GM18873 (cell line): ENCODE measurements around the gene CTNS.

Experiments used
- ATAC-seq: cut with Tn5 transposase; IDR thresholded peaks from one replicate; pipeline ENCODE4 v1.9.1; 2021; ENCODE audit warnings: mild to moderate bottlenecking, moderate library complexity, moderate number of reproducible peaks; ENCODE audit not compliant: unreplicated experiment, low FRiP score

CTNS gene

DNA sequence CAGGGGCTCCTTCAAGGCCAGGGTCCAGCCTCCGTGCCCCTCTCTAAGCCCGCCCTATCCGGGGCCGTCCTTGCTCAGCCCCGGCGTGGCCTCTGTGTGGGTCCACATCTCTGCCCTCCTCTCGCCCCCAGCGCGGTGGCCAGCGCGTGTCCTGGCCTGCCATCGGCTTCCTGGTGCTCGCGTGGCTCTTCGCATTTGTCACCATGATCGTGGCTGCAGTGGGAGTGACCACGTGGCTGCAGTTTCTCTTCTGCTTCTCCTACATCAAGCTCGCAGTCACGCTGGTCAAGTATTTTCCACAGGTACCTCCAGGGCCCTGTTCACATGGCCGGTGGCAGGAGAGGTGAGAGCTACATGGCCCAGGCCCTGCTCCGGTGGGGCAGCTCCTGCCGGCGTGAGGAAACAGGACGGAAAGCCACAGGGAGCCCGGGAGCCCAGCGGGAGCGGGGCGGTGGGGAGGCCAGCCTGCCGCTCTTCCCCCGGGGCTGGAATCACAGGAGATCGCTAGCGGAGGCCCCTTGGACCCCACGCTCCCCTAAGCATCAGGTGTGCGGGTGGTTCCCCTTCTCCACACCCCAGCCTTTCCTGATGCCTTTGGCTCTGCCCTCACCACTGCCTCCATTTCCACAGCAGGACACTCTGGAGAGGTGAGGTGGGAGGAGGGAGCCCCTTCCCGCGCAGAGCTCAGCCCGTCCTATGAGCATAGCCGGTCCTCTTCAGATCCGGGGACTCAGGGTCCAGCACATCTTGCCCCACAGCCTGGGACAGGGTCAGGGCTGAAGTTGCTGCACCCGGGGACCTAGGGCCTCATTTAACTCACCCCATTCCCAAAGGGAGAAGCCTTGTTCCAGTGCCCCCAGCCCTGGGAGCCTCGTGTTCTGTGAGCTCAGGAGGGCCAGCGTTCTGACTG lies 21.6 kb downstream of the CTNS start:
- no peak for ATAC-seq

GRCh38 chr17:3658784-3659449 lies 22.4 kb downstream of the CTNS start:
- no peak for ATAC-seq

- no peak for ATAC-seq
Observed at GRCh38 chr17:3659541-3660111, 23.1 kb downstream of the CTNS start.

DNA sequence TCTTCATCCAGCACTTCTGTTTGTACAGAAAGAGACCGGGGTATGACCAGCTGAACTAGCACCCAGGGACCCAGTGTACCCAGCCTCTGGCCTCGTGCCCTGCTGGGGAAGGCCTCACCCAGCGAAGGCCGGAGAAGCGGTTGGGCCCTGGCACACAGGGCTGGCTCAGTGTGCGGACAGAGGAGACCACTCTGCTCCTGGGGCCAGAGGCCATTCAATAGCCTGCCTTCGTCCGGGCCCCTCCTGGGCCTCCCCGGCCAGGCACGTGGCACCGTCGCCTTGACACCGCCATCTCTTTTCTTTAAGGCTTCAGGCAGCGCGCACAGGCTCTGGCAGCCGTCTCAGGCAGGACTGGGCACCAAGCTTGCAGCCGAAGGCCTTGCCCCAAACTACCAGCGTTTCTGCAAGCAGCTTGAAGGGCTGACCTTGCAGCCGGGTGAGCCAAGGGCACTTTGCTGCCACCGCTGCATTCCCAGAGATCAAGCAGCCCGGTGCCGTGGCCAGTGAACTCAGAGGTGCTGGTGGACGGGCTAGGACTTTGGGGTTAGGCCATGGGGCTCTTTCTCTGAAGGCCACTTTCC lies 23.8 kb downstream of the CTNS start:
- no peak for ATAC-seq

DNA sequence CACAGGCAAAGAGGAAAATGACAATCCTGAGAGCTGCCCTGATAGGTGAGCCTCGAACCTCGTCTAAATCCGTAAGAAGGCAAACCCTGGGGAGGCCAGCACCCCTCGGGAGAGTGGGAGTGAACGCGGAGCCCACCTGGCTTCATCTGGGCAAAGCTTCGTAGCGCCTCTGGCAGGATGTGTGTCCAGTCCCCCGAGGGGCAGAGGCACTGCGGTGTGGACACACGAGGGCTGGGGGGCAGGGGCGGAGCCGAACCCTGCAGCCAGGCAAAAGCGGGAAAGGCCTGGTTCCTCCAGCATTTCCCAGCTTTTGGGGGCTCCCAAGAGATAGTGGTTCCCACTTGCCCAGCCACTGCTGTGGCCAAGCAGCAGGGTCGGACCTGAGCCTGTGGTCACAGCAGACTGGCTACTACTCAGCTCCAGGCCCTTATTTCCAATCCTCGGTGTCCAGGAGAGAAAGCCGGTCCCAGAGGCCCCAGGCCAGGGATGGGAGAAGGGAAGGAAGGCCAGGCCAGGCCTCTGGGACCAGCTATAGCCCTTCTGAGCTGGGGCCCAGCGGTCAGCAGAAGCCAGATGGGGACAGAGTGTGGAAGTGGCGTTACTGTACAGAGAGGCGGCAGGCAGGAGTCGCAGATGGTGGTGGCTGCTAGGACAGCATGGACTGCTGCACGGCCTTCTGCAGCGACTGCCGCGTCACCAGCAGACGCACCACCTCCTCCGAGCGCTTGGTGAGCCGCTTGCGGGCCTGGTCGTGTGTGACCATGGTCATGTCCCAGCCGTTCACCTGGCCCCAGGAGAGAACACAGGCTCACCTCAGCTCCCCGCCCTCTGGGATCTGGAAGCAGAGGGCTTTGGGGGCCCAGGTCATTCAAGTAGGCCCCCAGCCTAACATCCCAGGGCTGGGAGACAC lies 26.8 kb downstream of the CTNS start:
- no peak for ATAC-seq

GRCh38 chr17:3665834-3666233 lies 29.3 kb downstream of the CTNS start:
- ATAC-seq, result no peak

- no peak for ATAC-seq
Observed at GRCh38 chr17:3666516-3666915, 30.0 kb downstream of the CTNS start.

DNA sequence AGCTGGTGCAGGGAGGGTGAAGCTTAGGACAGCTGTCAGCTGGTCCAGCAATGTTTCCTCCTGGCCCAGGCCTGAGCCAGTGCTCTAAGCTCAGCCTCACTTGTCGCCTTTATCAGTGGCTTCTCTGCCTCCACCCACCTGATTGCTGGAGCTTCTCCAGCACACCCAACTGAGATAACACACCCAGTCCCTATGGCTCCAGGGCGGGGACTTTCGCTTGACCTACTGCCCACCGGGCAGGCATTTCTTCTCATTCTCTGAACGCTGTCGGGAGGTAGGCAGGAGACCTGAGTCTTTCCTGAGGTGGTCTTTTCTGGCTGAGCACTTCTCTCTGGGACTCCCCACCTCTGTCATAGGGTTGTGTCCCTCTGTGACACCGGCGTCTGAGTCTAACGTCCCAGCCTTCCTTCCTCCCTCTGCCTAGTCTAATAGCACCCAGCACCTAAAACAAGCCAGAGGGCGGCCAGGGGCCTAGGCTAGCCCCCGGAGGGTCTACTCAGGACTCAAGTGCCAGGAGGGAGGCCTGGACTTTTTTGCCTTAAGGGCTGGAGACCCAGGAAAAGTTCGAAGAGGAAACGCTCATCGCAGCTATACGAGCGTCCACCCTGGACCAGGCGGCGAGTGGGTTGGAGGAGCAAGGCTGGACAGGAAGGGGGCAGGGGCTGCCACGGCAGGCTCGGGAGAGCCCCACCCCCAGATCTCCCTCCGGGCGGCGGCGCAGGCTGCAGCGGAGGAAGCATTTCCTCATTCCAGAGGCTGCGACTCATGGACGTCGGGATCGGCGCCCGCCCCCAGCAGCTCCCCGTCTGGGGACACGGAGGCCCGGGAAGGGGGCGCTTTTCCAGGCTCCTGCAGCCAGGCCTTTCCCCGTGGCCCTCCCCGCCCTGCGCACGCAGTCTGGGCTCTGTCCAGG lies 31.1 kb downstream of the CTNS start:
- ATAC-seq, result peak; percentile 6

DNA sequence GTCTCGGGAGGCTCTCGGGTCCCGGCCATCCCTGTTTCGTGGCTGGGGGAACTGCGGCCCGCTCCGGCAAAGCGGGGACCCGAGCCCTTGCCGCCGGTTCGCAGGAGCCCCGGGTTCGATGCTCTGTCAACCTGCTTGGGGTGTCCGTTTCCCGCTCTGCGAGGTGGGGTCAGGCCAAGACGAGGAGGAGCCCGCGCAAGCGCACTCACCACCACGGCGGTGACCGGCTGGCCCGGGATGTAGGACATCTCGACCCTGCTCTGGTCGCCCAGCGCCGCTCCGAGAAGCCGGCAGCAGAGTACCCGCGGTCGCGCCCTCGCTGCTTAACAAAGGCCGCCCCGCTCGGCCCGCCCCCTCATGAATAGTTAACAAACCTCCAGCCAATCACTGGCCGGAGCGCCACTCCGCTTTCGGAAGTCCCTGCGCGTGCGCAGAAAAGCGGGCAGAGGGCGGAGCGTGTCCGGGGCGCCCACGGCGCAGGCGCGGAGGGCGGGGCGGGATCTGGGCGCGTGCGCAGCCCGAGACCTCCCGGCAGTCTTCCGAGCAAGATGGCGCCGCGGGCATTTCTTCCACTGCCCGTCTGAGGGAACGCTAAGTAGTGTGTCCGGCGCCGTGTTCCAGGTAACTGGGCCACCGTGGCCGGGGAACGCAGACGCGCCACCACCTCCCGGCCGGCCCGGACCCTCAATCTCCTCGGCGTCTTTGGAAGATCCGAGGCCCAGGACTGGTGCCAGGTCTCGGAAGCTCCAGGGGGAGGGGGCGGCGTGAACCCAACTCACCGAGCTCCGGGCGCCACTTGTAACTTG lies 31.9 kb downstream of the CTNS start, which contains the start of the genes EMC6 and TAX1BP3:
Gene EMC6 (plus strand): TSS at position 534 of the 806 bp plus-strand sequence. CDS start 335 bp downstream, outside the sequence.
Gene TAX1BP3 (minus strand): TSS at position 300 of the 806 bp plus-strand sequence. CDS start 52 bp downstream, at position 248.
- peak; percentile 74 for ATAC-seq

DNA sequence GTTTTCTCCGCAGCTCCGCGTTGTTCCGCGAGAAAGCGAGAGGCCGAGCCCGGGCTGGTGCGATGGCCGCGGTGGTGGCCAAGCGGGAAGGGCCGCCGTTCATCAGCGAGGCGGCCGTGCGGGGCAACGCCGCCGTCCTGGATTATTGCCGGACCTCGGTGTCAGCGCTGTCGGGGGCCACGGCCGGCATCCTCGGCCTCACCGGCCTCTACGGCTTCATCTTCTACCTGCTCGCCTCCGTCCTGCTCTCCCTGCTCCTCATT lies 32.5 kb downstream of the CTNS start:
- no peak for ATAC-seq

DNA sequence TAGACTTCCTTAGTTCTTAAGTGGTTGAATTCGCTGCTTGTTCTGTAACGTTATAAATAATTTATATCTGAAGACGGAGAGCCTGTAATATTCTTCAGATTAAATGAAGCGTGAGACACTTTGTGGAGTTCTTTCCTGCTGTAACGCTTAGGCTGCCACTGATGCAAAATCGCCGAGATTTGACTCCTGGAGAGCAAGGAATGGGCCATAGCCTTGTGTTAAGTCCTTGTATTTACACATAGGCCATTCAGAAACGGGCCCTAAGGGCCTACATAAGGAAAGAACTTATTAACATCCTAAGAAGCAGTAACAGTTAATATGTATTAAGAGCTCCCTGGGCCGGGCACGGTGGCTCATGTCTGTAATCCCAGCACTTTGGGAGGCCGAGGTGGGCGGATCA lies 33.0 kb downstream of the CTNS start:
- ATAC-seq, result no peak

DNA sequence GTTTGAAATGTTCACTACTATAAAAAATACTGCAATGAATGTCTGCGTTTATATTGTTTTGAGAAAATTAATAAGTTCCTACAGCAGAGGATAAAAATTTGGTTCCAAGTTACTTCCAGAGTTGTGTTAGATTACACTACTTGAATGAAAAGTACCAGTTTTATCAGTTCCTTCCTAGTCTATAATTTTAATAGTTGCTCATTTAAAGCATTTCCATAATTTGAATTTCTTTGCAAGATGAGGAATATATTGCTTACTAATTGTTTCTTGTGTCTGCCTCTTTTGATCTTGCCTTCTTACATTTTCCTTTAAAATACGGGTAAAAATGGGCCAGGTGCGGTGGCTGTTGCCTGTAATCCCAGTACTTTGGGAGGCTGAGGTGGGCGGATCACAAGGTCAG lies 36.0 kb downstream of the CTNS start:
- no peak for ATAC-seq

DNA sequence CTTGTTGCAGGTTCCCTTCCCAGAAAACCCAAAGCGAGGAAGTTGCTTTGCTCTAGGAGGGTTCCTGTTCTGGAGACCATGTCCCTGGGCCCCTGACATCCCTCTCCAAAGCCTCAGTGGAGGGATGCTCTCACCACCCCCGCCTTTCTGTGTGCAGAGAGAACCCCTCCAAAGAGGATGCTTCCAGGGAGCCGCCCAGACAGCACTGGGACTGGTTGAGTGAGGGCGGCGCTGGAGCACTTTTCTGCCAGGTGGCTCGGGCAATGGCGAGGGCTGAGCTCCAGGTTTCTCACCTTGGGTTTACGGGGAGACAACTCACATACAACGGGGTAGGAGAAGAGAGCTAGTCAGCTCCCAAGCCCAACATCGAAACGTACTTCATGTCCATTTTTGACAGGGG lies 39.3 kb downstream of the CTNS start:
- no peak for ATAC-seq

DNA sequence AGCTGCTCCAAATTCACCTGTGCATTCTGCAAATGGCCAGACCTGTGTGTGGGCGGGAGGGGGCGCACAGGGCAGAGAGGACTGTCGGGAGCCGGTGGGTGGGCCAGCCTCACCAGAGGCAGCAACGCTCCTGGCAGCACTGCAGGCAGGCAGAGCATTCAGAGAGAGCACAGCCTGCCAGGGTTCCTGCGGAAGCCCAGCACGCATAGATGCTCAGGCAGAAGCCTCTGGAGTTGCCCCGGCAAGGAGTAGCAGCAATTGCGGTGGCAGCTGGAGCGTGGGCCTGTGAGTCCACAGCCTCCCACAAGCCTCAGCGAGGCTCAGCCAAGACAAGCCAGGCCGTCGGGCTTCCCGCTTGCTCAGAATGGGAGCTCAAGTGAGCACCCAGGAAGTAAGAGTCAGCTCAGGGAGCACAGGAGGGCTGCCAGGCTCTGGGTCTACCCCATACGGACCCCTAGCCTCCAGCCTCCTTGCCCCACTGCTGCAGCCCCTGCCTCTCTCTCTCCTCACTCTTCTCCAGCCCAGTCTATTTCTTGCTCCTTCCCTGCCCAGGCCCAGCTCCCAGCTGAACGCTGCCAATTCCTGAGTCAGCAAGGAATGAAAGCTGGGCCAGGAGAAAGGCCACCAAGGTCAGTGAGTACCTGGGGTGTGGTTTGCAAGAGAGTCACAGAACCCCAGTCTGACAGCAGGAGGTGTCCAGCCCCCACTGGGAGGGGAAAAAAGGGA lies 41.7 kb downstream of the CTNS start:
- no peak for ATAC-seq

DNA sequence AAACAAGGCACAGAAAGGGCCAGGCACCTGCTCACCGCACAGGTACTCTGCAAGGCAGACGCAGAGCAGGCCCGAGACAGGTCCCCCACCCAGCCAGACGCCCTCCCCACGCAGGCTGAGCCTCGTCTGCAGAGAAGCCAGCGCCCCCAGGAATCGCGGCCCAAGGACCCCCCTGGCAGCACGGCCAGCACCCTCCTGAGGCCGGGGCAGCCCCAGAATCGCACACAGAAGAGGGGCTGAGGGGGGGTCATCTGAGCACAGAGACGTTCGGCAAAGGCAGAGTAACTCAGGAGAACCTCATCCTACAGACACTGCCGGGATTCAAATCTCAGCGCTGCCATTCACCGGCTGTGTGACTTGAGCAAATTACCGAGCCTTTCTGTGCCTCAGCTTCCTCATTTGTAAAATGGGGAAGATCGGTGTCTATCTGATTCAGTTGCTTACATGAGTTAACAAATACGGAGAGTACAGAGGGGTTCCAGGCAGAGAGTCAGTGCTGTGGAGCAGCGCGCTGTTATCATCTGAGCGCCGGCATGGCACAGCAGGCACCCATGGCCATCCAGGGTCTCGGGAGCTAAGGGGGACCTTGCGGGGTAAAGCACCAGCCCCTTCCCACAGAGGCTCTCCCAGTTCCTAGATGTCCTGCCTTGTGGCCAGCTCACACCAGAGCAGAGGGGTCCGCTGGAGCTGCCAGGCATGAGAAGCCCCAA lies 42.4 kb downstream of the CTNS start:
- ATAC-seq, result no peak

DNA sequence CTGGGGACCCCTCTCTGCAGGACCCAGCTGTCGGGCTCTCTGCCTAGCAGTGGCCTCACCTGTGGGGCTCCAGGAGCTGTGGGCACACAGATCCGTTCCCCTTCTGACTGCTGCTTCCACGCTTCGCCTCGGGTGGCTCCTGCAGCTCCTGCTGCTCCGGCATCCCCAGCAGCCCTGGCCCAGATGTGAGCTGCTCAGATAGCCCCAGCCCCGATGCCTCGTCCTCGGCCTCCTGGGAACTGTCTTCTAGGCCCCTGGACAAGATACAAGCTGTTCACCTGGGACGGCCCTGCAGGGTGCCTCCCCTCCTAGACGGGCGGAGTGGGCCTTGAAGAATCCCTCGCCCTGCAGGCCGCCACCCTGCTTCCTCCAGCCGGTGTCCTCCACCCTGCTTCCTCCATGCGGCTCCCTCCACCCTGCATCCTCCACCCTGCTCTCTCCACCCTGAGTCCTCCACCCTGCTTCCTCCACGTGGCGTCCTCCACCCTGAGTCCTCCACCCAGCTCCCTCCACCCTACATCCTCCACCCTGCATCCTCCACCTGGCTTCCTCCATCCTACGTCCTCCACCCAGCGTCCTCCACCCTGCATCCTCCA lies 43.1 kb downstream of the CTNS start:
- no peak for ATAC-seq

DNA sequence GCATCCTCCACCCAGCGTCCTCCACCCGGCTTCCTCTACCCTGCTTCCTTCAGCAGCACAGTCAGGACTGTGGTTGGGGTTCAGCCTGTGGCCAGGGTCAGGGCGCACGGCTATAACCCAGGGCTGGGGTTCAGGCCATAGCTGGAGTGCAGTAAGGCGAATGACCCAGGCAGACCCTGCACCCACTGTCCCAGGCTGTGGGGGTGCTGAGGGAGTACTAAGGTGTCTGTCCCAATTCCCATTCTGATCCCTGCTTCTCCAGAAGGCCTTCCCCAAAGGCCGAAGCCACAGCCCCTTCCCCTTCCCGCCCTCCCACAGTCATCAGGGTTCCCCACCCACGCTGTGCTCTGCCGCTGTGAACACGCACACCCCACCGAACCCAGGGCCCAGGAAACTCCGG lies 44.5 kb downstream of the CTNS start:
- no peak for ATAC-seq
